GM23338 (cell line): ENCODE measurements around the gene SH3BP2. TPM values are rescaled to one million over a fixed set of nuclear protein-coding genes. Genes with fewer than 3 reads are reported as not detected.

Experiments used
- ATAC-seq: fragments of 200-7000 bp; cut with Tn5 transposase; 3 replicates; pipeline ENCODE4 v1.9.1; 2020
- DNase-seq: peaks from one replicate; pipeline ENCODE4 v3.0.0-alpha.2; 2015; ENCODE audit warnings: low spot score
- H2AFZ ChIP-seq: fragments of 200-600 bp; sonication (generic); 2 replicates; pipeline ENCODE4 v1.8.0; 2016; ENCODE audit warnings: antibody characterized with exemption, mild to moderate bottlenecking, moderate library complexity
- H3F3A ChIP-seq: fragments of 200-600 bp; sonication (generic); replicated peaks from 2 replicates; pipeline ENCODE4 v1.8.0; 2017; ENCODE audit warnings: antibody characterized with exemption, mixed run types, low read depth
- H3K27ac ChIP-seq: fragments of 200-600 bp; sonication (generic); 2 replicates; pipeline ENCODE4 v1.6.1; 2016; ENCODE audit warnings: low read depth
- H3K27me3 ChIP-seq: fragments of 200-600 bp; sonication (generic); 2 replicates; pipeline ENCODE4 v1.8.0; 2016; ENCODE audit warnings: mild to moderate bottlenecking, mixed run types, moderate library complexity; ENCODE audit not compliant: insufficient read depth
- H3K36me3 ChIP-seq: fragments of 200-600 bp; sonication (generic); 2 replicates; pipeline ENCODE4 v1.8.0; 2016; ENCODE audit warnings: mild to moderate bottlenecking; ENCODE audit not compliant: insufficient read depth
- H3K4me1 ChIP-seq: fragments of 200-600 bp; sonication (generic); 2 replicates; pipeline ENCODE4 v1.8.0; 2016; ENCODE audit warnings: mild to moderate bottlenecking, moderate library complexity; ENCODE audit not compliant: insufficient read depth
- H3K4me2 ChIP-seq: fragments of 200-600 bp; sonication (generic); 2 replicates; pipeline ENCODE4 v1.7.1; 2017; ENCODE audit warnings: mixed run types
- H3K4me3 ChIP-seq: fragments of 200-600 bp; sonication (generic); 2 replicates; pipeline ENCODE4 v1.6.1; 2016; ENCODE audit warnings: mixed run types
- H3K79me2 ChIP-seq: fragments of 200-600 bp; sonication (generic); replicated peaks from 2 replicates; pipeline ENCODE4 v1.8.0; 2017; ENCODE audit warnings: mild to moderate bottlenecking; ENCODE audit not compliant: insufficient read depth
- H3K9me2 ChIP-seq: fragments of 200-600 bp; sonication (generic); 2 replicates; pipeline ENCODE4 v1.8.0; 2017; ENCODE audit not compliant: insufficient read depth
- H4K20me1 ChIP-seq: fragments of 200-600 bp; sonication (generic); replicated peaks from 2 replicates; pipeline ENCODE4 v1.8.0; 2017; ENCODE audit warnings: mild to moderate bottlenecking; ENCODE audit not compliant: insufficient read depth
- H3K27ac Mint-ChIP-seq: 2 replicates; pipeline ENCODE4 v1.8.0; 2020; ENCODE audit warnings: inconsistent platforms, mild to moderate bottlenecking, moderate library complexity, mixed read lengths
- H3K27me3 Mint-ChIP-seq: 3 replicates; pipeline ENCODE4 v1.8.0; 2022; ENCODE audit warnings: low read depth, mild to moderate bottlenecking, moderate library complexity, mixed read lengths, inconsistent platforms; ENCODE audit not compliant: insufficient read depth, poor library complexity
- H3K36me3 Mint-ChIP-seq: 3 replicates; pipeline ENCODE4 v1.8.0; 2021; ENCODE audit warnings: low read depth, mild to moderate bottlenecking, inconsistent platforms, moderate library complexity, mixed read lengths
- H3K4me1 Mint-ChIP-seq: 3 replicates; pipeline ENCODE4 v1.8.0; 2020; ENCODE audit warnings: mild to moderate bottlenecking, inconsistent platforms, mixed read lengths
- H3K4me3 Mint-ChIP-seq: 3 replicates; pipeline ENCODE4 v1.8.0; 2021; ENCODE audit warnings: moderate library complexity, mild to moderate bottlenecking, inconsistent platforms, mixed read lengths
- H3K9me3 Mint-ChIP-seq: 3 replicates; pipeline ENCODE4 v1.8.0; 2020; ENCODE audit warnings: moderate library complexity, mild to moderate bottlenecking, inconsistent platforms, mixed read lengths
- CREB1 ChIP-seq: fragments of 250-450 bp; sonication (Bioruptor Pico); IDR thresholded peaks from 2 replicates; pipeline ENCODE4 v1.5.0; 2020; ENCODE audit warnings: low read depth, mild to moderate bottlenecking, moderate library complexity
- EZH2 ChIP-seq: fragments of 200-600 bp; sonication (generic); IDR thresholded peaks from one replicate; pipeline ENCODE4 v1.8.0; 2017; ENCODE audit warnings: antibody characterized with exemption, mild to moderate bottlenecking, low read depth; ENCODE audit not compliant: unreplicated experiment
- EZH2phosphoT487 ChIP-seq: fragments of 200-600 bp; sonication (generic); IDR thresholded peaks from one replicate; pipeline ENCODE4 v1.8.1; 2018; ENCODE audit warnings: antibody characterized with exemption; ENCODE audit not compliant: unreplicated experiment
- JUNB ChIP-seq: IDR thresholded peaks from one replicate; pipeline ENCODE4 v1.6.1; 2016; ENCODE audit warnings: antibody characterized with exemption; ENCODE audit not compliant: unreplicated experiment
- NANOG ChIP-seq: IDR thresholded peaks from 2 replicates; pipeline ENCODE4 v1.6.1; 2016; ENCODE audit warnings: antibody characterized with exemption, borderline replicate concordance
- POLR2AphosphoS5 ChIP-seq: IDR thresholded peaks from 2 replicates; pipeline ENCODE4 v1.6.1; 2016; ENCODE audit warnings: antibody characterized with exemption, low read depth
- STAT1 ChIP-seq: IDR thresholded peaks from one replicate; pipeline ENCODE4 v1.6.1; 2016; ENCODE audit warnings: antibody characterized with exemption; ENCODE audit not compliant: unreplicated experiment
- ZNF114 ChIP-seq: fragments of 250-450 bp; sonication (Bioruptor Pico); IDR thresholded peaks from 2 replicates; pipeline ENCODE4 v1.5.0; 2020; ENCODE audit warnings: mild to moderate bottlenecking, moderate library complexity
- ZNF331 ChIP-seq: fragments of 250-450 bp; sonication (Bioruptor Pico); IDR thresholded peaks from 2 replicates; pipeline ENCODE4 v1.5.0; 2020; ENCODE audit warnings: low read depth, mild to moderate bottlenecking, moderate library complexity
- polyA plus RNA-seq: library from polyadenylated mRNA; unstranded; fragments of >200 nt; fragmentation: Nextera tagmentation; extraction: Ambion mirVana; gene quantifications from 2 replicates; pipeline ENCODE4 v1.2.1, GENCODE V29; 2016
- total RNA-seq: library from RNA; depleted of rRNA; stranded (reverse); fragments of >200 nt; shearing (Covaris generic); gene quantifications from 2 replicates; pipeline ENCODE4 v1.2.3, GENCODE V29; 2014
- TF ChIP-seq, protein P1 (sequence below): IDR thresholded peaks from 2 replicates; pipeline ENCODE4 v1.6.1; 2016; ENCODE audit warnings: antibody characterized with exemption
- TF ChIP-seq, protein P2 (sequence below), 2 experiments: fragments of 200-600 bp in 1 of 2; sonication (generic) in 1 of 2; conservative IDR thresholded peaks; 2 replicates each; pipeline versions ENCODE4 v1.5.1 to v1.6.1; 2016 to 2017; ENCODE audit warnings: antibody characterized with exemption in 2 of 2, low read depth in 2 of 2, mild to moderate bottlenecking in 2 of 2, moderate library complexity in 1 of 2
- TF ChIP-seq, protein P3 (sequence below): fragments of 250-450 bp; sonication (Bioruptor Pico); IDR thresholded peaks from 2 replicates; pipeline ENCODE4 v1.5.0; 2020; ENCODE audit warnings: mild to moderate bottlenecking, moderate library complexity
- TF ChIP-seq, protein P4 (sequence below): IDR thresholded peaks from one replicate; pipeline ENCODE4 v1.6.1; 2018; ENCODE audit warnings: antibody characterized with exemption; ENCODE audit not compliant: unreplicated experiment

The SH3BP2 gene
- total and polyA plus RNA-seq, 2 experiments from 2014 or later = 15.2 to 43.9 TPM

DNA sequence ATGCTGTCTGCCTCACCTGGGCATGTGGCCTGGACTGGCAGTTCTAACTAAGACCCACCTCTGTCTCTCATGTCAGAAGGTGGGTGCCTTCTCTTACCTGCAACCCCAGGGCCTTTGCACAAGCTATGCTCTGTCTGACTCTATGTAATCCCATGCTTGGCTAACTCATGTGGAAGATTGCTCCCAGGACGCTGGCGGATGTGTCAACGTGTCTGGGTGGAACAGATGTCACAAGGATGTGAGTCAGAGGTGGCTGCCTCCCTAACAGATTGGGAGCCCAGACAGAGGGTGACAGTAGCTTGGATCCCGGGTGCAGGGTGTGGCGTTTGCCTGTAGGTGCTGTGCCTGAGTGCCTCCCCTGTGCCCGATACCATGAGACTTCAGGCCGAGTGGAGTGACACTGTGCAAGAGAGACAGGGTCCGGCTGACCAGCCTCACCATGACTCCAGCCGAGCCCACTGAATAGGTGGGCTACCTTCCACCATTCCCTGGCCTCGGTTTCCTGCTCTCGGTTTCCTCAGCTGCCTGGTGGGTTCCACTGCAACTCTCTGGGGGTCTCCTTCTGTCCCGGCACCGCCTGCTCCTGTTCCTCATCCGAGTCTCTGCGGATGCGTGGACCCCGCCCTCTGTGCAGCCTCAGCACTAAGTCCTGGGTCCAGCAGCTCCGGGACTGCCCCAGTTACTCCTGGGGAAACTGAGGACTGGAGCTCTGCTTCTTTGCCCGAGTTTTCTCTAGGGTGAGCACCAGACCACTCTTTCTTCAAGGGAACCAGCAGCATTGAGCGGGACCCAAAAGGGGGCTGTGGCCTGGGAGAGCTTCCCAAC lies 11.0 kb downstream of the SH3BP2 start:
- peaks cover 12% of the 10 kb centered on the region; the same call in 1 of the 2 replicates for H3K4me1 ChIP-seq
- no peaks in the 10 kb centered on the region for H4K20me1 ChIP-seq
- no peak overlapping the region for H3K27ac Mint-ChIP-seq
- no peak for TF ChIP-seq JUNB
- TF ChIP-seq, protein P1, sequence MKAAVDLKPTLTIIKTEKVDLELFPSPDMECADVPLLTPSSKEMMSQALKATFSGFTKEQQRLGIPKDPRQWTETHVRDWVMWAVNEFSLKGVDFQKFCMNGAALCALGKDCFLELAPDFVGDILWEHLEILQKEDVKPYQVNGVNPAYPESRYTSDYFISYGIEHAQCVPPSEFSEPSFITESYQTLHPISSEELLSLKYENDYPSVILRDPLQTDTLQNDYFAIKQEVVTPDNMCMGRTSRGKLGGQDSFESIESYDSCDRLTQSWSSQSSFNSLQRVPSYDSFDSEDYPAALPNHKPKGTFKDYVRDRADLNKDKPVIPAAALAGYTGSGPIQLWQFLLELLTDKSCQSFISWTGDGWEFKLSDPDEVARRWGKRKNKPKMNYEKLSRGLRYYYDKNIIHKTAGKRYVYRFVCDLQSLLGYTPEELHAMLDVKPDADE = no peak
- TF ChIP-seq EZH2 = no peak
- TF ChIP-seq ZNF331 (CRISPR knock-in tag) = no peak
- TF ChIP-seq STAT1 = no peak
- TF ChIP-seq, protein P2, sequence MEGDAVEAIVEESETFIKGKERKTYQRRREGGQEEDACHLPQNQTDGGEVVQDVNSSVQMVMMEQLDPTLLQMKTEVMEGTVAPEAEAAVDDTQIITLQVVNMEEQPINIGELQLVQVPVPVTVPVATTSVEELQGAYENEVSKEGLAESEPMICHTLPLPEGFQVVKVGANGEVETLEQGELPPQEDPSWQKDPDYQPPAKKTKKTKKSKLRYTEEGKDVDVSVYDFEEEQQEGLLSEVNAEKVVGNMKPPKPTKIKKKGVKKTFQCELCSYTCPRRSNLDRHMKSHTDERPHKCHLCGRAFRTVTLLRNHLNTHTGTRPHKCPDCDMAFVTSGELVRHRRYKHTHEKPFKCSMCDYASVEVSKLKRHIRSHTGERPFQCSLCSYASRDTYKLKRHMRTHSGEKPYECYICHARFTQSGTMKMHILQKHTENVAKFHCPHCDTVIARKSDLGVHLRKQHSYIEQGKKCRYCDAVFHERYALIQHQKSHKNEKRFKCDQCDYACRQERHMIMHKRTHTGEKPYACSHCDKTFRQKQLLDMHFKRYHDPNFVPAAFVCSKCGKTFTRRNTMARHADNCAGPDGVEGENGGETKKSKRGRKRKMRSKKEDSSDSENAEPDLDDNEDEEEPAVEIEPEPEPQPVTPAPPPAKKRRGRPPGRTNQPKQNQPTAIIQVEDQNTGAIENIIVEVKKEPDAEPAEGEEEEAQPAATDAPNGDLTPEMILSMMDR (conservative IDR thresholded peaks at IDR 0.05; ENCODE audit: low read depth in 2 of 2) = no peak
- TF ChIP-seq NANOG = no peak
- TF ChIP-seq POLR2AphosphoS5 = no peak
- TF ChIP-seq, protein P3, sequence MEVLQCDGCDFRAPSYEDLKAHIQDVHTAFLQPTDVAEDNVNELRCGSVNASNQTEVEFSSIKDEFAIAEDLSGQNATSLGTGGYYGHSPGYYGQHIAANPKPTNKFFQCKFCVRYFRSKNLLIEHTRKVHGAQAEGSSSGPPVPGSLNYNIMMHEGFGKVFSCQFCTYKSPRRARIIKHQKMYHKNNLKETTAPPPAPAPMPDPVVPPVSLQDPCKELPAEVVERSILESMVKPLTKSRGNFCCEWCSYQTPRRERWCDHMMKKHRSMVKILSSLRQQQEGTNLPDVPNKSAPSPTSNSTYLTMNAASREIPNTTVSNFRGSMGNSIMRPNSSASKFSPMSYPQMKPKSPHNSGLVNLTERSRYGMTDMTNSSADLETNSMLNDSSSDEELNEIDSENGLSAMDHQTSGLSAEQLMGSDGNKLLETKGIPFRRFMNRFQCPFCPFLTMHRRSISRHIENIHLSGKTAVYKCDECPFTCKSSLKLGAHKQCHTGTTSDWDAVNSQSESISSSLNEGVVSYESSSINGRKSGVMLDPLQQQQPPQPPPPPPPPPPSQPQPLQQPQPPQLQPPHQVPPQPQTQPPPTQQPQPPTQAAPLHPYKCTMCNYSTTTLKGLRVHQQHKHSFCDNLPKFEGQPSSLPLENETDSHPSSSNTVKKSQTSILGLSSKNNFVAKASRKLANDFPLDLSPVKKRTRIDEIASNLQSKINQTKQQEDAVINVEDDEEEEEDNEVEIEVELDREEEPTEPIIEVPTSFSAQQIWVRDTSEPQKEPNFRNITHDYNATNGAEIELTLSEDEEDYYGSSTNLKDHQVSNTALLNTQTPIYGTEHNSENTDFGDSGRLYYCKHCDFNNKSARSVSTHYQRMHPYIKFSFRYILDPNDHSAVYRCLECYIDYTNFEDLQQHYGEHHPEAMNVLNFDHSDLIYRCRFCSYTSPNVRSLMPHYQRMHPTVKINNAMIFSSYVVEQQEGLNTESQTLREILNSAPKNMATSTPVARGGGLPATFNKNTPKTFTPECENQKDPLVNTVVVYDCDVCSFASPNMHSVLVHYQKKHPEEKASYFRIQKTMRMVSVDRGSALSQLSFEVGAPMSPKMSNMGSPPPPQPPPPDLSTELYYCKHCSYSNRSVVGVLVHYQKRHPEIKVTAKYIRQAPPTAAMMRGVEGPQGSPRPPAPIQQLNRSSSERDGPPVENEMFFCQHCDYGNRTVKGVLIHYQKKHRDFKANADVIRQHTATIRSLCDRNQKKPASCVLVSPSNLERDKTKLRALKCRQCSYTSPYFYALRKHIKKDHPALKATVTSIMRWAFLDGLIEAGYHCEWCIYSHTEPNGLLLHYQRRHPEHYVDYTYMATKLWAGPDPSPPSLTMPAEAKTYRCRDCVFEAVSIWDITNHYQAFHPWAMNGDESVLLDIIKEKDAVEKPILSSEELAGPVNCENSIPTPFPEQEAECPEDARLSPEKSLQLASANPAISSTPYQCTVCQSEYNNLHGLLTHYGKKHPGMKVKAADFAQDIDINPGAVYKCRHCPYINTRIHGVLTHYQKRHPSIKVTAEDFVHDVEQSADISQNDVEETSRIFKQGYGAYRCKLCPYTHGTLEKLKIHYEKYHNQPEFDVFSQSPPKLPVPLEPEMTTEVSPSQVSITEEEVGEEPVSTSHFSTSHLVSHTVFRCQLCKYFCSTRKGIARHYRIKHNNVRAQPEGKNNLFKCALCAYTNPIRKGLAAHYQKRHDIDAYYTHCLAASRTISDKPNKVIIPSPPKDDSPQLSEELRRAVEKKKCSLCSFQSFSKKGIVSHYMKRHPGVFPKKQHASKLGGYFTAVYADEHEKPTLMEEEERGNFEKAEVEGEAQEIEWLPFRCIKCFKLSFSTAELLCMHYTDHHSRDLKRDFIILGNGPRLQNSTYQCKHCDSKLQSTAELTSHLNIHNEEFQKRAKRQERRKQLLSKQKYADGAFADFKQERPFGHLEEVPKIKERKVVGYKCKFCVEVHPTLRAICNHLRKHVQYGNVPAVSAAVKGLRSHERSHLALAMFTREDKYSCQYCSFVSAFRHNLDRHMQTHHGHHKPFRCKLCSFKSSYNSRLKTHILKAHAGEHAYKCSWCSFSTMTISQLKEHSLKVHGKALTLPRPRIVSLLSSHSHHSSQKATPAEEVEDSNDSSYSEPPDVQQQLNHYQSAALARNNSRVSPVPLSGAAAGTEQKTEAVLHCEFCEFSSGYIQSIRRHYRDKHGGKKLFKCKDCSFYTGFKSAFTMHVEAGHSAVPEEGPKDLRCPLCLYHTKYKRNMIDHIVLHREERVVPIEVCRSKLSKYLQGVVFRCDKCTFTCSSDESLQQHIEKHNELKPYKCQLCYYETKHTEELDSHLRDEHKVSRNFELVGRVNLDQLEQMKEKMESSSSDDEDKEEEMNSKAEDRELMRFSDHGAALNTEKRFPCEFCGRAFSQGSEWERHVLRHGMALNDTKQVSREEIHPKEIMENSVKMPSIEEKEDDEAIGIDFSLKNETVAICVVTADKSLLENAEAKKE (CRISPR knock-in tag) = no peak
- no peak for TF ChIP-seq ZNF114
- TF ChIP-seq, protein P4, sequence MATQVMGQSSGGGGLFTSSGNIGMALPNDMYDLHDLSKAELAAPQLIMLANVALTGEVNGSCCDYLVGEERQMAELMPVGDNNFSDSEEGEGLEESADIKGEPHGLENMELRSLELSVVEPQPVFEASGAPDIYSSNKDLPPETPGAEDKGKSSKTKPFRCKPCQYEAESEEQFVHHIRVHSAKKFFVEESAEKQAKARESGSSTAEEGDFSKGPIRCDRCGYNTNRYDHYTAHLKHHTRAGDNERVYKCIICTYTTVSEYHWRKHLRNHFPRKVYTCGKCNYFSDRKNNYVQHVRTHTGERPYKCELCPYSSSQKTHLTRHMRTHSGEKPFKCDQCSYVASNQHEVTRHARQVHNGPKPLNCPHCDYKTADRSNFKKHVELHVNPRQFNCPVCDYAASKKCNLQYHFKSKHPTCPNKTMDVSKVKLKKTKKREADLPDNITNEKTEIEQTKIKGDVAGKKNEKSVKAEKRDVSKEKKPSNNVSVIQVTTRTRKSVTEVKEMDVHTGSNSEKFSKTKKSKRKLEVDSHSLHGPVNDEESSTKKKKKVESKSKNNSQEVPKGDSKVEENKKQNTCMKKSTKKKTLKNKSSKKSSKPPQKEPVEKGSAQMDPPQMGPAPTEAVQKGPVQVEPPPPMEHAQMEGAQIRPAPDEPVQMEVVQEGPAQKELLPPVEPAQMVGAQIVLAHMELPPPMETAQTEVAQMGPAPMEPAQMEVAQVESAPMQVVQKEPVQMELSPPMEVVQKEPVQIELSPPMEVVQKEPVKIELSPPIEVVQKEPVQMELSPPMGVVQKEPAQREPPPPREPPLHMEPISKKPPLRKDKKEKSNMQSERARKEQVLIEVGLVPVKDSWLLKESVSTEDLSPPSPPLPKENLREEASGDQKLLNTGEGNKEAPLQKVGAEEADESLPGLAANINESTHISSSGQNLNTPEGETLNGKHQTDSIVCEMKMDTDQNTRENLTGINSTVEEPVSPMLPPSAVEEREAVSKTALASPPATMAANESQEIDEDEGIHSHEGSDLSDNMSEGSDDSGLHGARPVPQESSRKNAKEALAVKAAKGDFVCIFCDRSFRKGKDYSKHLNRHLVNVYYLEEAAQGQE = no peak
- no peak for TF ChIP-seq EZH2phosphoT487
- TF ChIP-seq CREB1 (CRISPR knock-in tag) = no peak
- DNase-seq = no peak
- no peak overlapping the region for H3K4me3 ChIP-seq
- no peak overlapping the region for H3K4me3 Mint-ChIP-seq
- H3K27ac ChIP-seq = no peak overlapping the region
- H3K4me1 Mint-ChIP-seq = peaks cover 11% of the 10 kb centered on the region; the same call in 2 of the 3 replicates
- H3K79me2 ChIP-seq = no peaks in the 10 kb centered on the region
- no peaks in the 10 kb centered on the region for H3K36me3 ChIP-seq
- H3K9me2 ChIP-seq = no peaks in the 10 kb centered on the region
- no peaks in the 10 kb centered on the region for H3K9me3 Mint-ChIP-seq
- H3K36me3 Mint-ChIP-seq = no peaks in the 10 kb centered on the region
- no peaks in the 10 kb centered on the region for H3K27me3 ChIP-seq
- H3K4me2 ChIP-seq = no peak overlapping the region
- peaks cover 3% of the 10 kb centered on the region for H3K27me3 Mint-ChIP-seq
- no peak for ATAC-seq
- H3F3A ChIP-seq = peaks cover 6% of the 10 kb centered on the region
- no peak overlapping the region for H2AFZ ChIP-seq
